ENCODE results near the gene FYB1. TPM values are rescaled to one million over a fixed set of nuclear protein-coding genes. Genes with fewer than 3 reads are reported as not detected.
"Not testable (repeated sequence)": the region's sequence is repeated elsewhere in the genome, so short reads cannot be mapped to it uniquely, and the experiment has no call there.

Gene FYB1
- total RNA-seq, 4 donors from 2014 or later, result 1.5 to 5.0 (median 2.7) TPM

- intact Hi-C loops (cut with DNase I; ENCODE audit: low total_unique reads), result no loop called here
- DNase-seq (ENCODE audit: low spot score in 2 of 2), result no peak
- no peak overlapping the region for H3K4me3 ChIP-seq (ENCODE audit: low read depth, poor library complexity, severe bottlenecking)
- 92% methylated on average over 2 of the region's 2 CpGs for WGBS, 2 donors
- TF ChIP-seq CTCF (IDR thresholded peaks at IDR 0.05) (no peak), POLR2A (IDR thresholded peaks at IDR 0.05) (no peak)
Observed at GRCh38 chr5:39186289-39186688, 33.1 kb downstream of the FYB1 start.

- TF ChIP-seq CTCF (IDR thresholded peaks at IDR 0.05), result no peak
- TF ChIP-seq POLR2A (IDR thresholded peaks at IDR 0.05), result no peak
- DNase-seq (ENCODE audit: low spot score in 2 of 2), result no peak
- WGBS, 2 donors, result 92 to 96% methylated on average over 9 of the region's 9 CpGs
- intact Hi-C loops (cut with DNase I; ENCODE audit: low total_unique reads), result no loop called here
- H3K4me3 ChIP-seq (ENCODE audit: low read depth, poor library complexity, severe bottlenecking), result no peak overlapping the region
Observed at GRCh38 chr5:39185761-39186160, 33.6 kb downstream of the FYB1 start.

GRCh38 chr5:39179561-39179960 is 39.8 kb downstream of the FYB1 start:
- peak in 1 of 2 donors; percentile 66 for DNase-seq (ENCODE audit: low spot score in 2 of 2)
- intact Hi-C loops (cut with DNase I; ENCODE audit: low total_unique reads); H3K4me3 ChIP-seq (ENCODE audit: low read depth, poor library complexity, severe bottlenecking): not testable (repeated sequence)
- 55 to 60% methylated on average over 3 of the region's 3 CpGs for WGBS, 2 donors

GRCh38 chr5:39178861-39179260 is 40.5 kb downstream of the FYB1 start:
- intact Hi-C loops (cut with DNase I; ENCODE audit: low total_unique reads), result no loop called here
- no peak overlapping the region for H3K4me3 ChIP-seq (ENCODE audit: low read depth, poor library complexity, severe bottlenecking)
- WGBS, 2 donors, result 75 to 77% methylated on average over 8 of the region's 8 CpGs
- no peak for DNase-seq (ENCODE audit: low spot score in 2 of 2)
- TF ChIP-seq POLR2A (IDR thresholded peaks at IDR 0.05) (no peak), CTCF (IDR thresholded peaks at IDR 0.05) (no peak)

- WGBS, 2 donors, result 44 to 56% methylated on average over 3 of the region's 3 CpGs
- no peak for DNase-seq (ENCODE audit: low spot score in 2 of 2)
- TF ChIP-seq CTCF (IDR thresholded peaks at IDR 0.05), result no peak
- TF ChIP-seq POLR2A (IDR thresholded peaks at IDR 0.05), result no peak
- intact Hi-C loops (cut with DNase I; ENCODE audit: low total_unique reads), result no loop called here
- no peak overlapping the region for H3K4me3 ChIP-seq (ENCODE audit: low read depth, poor library complexity, severe bottlenecking)
Observed at GRCh38 chr5:39178171-39178570, 41.2 kb downstream of the FYB1 start.

- DNase-seq (ENCODE audit: low spot score in 2 of 2), result no peak
- intact Hi-C loops (cut with DNase I; ENCODE audit: low total_unique reads), result no loop called here
- H3K4me3 ChIP-seq (ENCODE audit: low read depth, poor library complexity, severe bottlenecking), result no peak overlapping the region
- WGBS, 2 donors, result 78 to 86% methylated on average over 3 of the region's 3 CpGs
- no peak for TF ChIP-seq POLR2A (IDR thresholded peaks at IDR 0.05)
- TF ChIP-seq CTCF (IDR thresholded peaks at IDR 0.05), result no peak
Observed at GRCh38 chr5:39177631-39177964, 41.8 kb downstream of the FYB1 start.

Measured in lower leg skin (tissue), 4 donors.